SK-N-SH (cell line): Measurements from ENCODE around the gene SUFU. TPM values are rescaled to one million over a fixed set of nuclear protein-coding genes. Genes with fewer than 3 reads are reported as not detected.

Experiments
- CHD2 ChIP-seq: fragments of 150-350 bp; IDR thresholded peaks from 2 replicates; pipeline ENCODE4 v1.6.1; 2018; ENCODE audit warnings: low read length; ENCODE audit not compliant: partially characterized antibody
- GATA2 ChIP-seq: sonication (generic); formaldehyde crosslinking; IDR thresholded peaks from 2 replicates; pipeline ENCODE4 v1.5.0; 2020; ENCODE audit warnings: mild to moderate bottlenecking, missing genetic modification reagents
- POLR2AphosphoS5 ChIP-seq: IDR thresholded peaks from 2 replicates; pipeline ENCODE4 v1.6.1; 2012; ENCODE audit warnings: low read depth, low read length
- RAD21 ChIP-seq: IDR thresholded peaks from 2 replicates; pipeline ENCODE4 v1.6.1; 2012; ENCODE audit warnings: mild to moderate bottlenecking, low read length
- RCOR1 ChIP-seq: fragments of 150-350 bp; IDR thresholded peaks from 2 replicates; pipeline ENCODE4 v1.6.1; 2017; ENCODE audit warnings: antibody characterized with exemption, low read length
- RFX5 ChIP-seq: IDR thresholded peaks from 2 replicates; pipeline ENCODE4 v1.6.1; 2012; ENCODE audit warnings: mild to moderate bottlenecking, improper control_type of control experiment, low read length
- RXRA ChIP-seq: IDR thresholded peaks from 2 replicates; pipeline ENCODE4 v1.4.0; 2012; ENCODE audit warnings: low read depth, mild to moderate bottlenecking, borderline replicate concordance
- SIN3A ChIP-seq: IDR thresholded peaks from 2 replicates; pipeline ENCODE4 v1.6.1; 2012; ENCODE audit warnings: low read depth, mild to moderate bottlenecking, low read length, moderate library complexity, borderline replicate concordance
- SMC3 ChIP-seq: IDR thresholded peaks from 2 replicates; pipeline ENCODE4 v1.6.1; 2012; ENCODE audit warnings: low read depth, low read length, improper control_type of control experiment
- TAF1 ChIP-seq: IDR thresholded peaks from 2 replicates; pipeline ENCODE4 v1.6.1; 2012; ENCODE audit warnings: low read depth, mild to moderate bottlenecking, low read length, moderate library complexity, borderline replicate concordance
- TCF12 ChIP-seq: IDR thresholded peaks from 2 replicates; pipeline ENCODE4 v1.4.0; 2012
- polyA plus RNA-seq, 3 experiments: library from polyadenylated mRNA; depleted of rRNA; stranded (reverse); fragments of >200 nt; gene quantifications; 2 replicates each; pipeline ENCODE4 v1.2.3, GENCODE V29; 2012
- TF ChIP-seq, protein P1 (sequence below): IDR thresholded peaks from 2 replicates; pipeline ENCODE4 v1.6.1; 2012; ENCODE audit warnings: mild to moderate bottlenecking, low read depth, low read length, moderate library complexity
- TF ChIP-seq, protein P2 (sequence below): IDR thresholded peaks from 2 replicates; pipeline ENCODE4 v1.4.0; 2012; ENCODE audit warnings: low read depth, borderline replicate concordance
- TF ChIP-seq, protein P3 (sequence below): fragments of 150-350 bp; IDR thresholded peaks from 2 replicates; pipeline ENCODE4 v1.6.1; 2017; ENCODE audit warnings: antibody characterized with exemption, low read length, low read depth, borderline replicate concordance
- TF ChIP-seq, protein P4 (sequence below): IDR thresholded peaks from 2 replicates; pipeline ENCODE4 v1.4.0; 2012; ENCODE audit warnings: low read depth
- TF ChIP-seq, protein P5 (sequence below): IDR thresholded peaks from 2 replicates; pipeline ENCODE4; 2012

The SUFU gene
- polyA plus RNA-seq, 1 of the 3 experiments (the other 2 are of a cell fraction): 5.7 TPM

DNA sequence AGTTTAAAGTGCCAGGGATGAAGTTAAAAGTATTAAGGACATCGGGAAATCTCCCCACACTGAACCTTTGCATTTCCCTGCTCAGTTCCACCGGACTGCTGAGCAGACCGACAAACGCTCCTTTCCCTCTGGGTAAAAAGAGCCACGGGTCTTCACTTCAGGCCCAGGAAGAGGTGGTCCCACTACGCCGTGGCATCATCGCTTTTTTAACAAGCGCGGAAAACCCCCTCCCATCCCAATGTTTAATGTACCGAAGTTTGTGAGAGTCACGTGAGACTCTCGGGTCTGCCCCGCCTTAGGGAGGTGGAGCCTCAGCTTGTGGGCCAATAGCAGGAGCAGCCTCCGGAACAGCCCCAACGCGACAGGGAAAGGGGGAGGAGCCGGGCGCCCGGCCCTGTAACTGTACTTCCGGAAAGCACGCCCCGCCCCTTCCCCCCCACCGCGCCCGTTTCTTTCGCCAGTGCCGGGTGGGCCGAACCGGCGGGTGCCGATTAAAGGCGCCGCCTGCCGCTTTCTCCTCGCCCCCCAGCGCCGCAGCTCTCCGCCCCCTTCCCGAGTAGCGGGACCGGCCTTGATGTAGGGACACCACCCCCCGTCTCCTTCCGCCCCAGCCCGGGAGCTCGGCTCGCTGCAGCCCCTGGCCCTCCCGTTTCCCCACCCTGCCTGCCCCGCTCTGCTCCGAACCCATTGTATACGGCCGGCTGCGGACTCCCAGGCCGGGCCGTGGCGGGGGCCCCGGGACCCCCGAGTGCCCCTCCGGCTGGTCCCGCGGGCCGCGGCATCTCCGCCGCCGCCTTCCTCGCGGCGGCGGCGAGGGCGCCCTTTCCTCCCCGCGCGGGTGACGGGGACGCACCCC lies 138.3 kb downstream of the SUFU start (continued):
- TF ChIP-seq, protein P1, sequence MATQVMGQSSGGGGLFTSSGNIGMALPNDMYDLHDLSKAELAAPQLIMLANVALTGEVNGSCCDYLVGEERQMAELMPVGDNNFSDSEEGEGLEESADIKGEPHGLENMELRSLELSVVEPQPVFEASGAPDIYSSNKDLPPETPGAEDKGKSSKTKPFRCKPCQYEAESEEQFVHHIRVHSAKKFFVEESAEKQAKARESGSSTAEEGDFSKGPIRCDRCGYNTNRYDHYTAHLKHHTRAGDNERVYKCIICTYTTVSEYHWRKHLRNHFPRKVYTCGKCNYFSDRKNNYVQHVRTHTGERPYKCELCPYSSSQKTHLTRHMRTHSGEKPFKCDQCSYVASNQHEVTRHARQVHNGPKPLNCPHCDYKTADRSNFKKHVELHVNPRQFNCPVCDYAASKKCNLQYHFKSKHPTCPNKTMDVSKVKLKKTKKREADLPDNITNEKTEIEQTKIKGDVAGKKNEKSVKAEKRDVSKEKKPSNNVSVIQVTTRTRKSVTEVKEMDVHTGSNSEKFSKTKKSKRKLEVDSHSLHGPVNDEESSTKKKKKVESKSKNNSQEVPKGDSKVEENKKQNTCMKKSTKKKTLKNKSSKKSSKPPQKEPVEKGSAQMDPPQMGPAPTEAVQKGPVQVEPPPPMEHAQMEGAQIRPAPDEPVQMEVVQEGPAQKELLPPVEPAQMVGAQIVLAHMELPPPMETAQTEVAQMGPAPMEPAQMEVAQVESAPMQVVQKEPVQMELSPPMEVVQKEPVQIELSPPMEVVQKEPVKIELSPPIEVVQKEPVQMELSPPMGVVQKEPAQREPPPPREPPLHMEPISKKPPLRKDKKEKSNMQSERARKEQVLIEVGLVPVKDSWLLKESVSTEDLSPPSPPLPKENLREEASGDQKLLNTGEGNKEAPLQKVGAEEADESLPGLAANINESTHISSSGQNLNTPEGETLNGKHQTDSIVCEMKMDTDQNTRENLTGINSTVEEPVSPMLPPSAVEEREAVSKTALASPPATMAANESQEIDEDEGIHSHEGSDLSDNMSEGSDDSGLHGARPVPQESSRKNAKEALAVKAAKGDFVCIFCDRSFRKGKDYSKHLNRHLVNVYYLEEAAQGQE: no peak; the same call in 1 of the 2 replicates
- TF ChIP-seq TAF1 (peak; percentile 57), RXRA (no peak), POLR2AphosphoS5 (peak; percentile 73; the same call in 1 of the 2 replicates), SIN3A (no peak; the same call in 1 of the 2 replicates), SMC3 (no peak), RAD21 (no peak), CHD2 (peak; percentile 83), RFX5 (no peak), TCF12 (peak; percentile 19; the same call in 1 of the 2 replicates), GATA2 (no peak), RCOR1 (no peak)
- TF ChIP-seq, protein P2, sequence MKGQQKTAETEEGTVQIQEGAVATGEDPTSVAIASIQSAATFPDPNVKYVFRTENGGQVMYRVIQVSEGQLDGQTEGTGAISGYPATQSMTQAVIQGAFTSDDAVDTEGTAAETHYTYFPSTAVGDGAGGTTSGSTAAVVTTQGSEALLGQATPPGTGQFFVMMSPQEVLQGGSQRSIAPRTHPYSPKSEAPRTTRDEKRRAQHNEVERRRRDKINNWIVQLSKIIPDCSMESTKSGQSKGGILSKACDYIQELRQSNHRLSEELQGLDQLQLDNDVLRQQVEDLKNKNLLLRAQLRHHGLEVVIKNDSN: peak; percentile 91
- TF ChIP-seq, protein P3, sequence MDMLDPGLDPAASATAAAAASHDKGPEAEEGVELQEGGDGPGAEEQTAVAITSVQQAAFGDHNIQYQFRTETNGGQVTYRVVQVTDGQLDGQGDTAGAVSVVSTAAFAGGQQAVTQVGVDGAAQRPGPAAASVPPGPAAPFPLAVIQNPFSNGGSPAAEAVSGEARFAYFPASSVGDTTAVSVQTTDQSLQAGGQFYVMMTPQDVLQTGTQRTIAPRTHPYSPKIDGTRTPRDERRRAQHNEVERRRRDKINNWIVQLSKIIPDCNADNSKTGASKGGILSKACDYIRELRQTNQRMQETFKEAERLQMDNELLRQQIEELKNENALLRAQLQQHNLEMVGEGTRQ: peak; percentile 61; the same call in 1 of the 2 replicates
- TF ChIP-seq, protein P4, sequence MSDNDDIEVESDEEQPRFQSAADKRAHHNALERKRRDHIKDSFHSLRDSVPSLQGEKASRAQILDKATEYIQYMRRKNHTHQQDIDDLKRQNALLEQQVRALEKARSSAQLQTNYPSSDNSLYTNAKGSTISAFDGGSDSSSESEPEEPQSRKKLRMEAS: peak; percentile 64; the same call in 1 of the 2 replicates
- TF ChIP-seq, protein P5, sequence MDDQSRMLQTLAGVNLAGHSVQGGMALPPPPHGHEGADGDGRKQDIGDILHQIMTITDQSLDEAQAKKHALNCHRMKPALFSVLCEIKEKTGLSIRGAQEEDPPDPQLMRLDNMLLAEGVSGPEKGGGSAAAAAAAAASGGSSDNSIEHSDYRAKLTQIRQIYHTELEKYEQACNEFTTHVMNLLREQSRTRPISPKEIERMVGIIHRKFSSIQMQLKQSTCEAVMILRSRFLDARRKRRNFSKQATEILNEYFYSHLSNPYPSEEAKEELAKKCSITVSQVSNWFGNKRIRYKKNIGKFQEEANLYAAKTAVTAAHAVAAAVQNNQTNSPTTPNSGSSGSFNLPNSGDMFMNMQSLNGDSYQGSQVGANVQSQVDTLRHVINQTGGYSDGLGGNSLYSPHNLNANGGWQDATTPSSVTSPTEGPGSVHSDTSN: no peak
